ENCODE results near the gene XPO5.

DNA sequence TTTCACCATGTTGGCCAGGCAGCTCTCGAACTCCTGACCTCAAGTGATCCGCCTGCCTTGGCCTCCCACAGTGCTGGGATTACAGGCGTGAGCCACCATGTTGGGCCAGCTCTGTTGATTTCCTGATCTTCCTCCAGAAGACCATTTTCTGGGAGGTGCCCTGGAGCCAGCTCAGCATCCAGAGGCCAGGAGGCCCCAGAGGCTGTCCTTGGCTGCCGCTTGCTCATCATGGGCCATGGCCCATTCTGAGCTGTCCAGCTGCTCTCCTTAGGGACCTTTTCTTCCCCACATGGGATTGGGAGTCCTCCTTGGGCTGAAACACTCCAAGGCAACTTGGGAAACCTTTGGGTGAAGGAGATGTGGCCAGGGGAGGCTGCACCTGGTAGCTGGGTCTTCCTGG is 81.1 kb downstream of the XPO5 start:
- TF ChIP-seq, protein P1, sequence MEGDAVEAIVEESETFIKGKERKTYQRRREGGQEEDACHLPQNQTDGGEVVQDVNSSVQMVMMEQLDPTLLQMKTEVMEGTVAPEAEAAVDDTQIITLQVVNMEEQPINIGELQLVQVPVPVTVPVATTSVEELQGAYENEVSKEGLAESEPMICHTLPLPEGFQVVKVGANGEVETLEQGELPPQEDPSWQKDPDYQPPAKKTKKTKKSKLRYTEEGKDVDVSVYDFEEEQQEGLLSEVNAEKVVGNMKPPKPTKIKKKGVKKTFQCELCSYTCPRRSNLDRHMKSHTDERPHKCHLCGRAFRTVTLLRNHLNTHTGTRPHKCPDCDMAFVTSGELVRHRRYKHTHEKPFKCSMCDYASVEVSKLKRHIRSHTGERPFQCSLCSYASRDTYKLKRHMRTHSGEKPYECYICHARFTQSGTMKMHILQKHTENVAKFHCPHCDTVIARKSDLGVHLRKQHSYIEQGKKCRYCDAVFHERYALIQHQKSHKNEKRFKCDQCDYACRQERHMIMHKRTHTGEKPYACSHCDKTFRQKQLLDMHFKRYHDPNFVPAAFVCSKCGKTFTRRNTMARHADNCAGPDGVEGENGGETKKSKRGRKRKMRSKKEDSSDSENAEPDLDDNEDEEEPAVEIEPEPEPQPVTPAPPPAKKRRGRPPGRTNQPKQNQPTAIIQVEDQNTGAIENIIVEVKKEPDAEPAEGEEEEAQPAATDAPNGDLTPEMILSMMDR (IDR thresholded peaks at IDR 0.05): no peak
- no peak for TF ChIP-seq POLR2A (IDR thresholded peaks at IDR 0.05)
